Lower leg skin (tissue), 4 donors: ENCODE results near the gene DIP2C. TPM values are rescaled to one million over a fixed set of nuclear protein-coding genes. Genes with fewer than 3 reads are reported as not detected.

ENCODE experiments used
- DNase-seq, 2 donors: peaks; one replicate each; pipeline ENCODE4 v3.0.0-alpha.2; 2019; ENCODE audit warnings: low spot score in 2 of 2
- H3K4me3 ChIP-seq: fragments of 200-600 bp; sonication (generic); 2 replicates; pipeline ENCODE4 v1.5.1; 2017; ENCODE audit warnings: mild to moderate bottlenecking, low read depth; ENCODE audit not compliant: poor library complexity, severe bottlenecking
- POLR2A ChIP-seq, 2 donors: fragments of 450-650 bp; IDR thresholded peaks; one replicate each; pipeline ENCODE4 v1.6.1; 2016 to 2017; ENCODE audit warnings: antibody characterized with exemption in 2 of 2, mild to moderate bottlenecking in 1 of 2, moderate library complexity in 1 of 2
- WGBS, 2 donors: methylation state at CpG; one replicate each; pipeline ENCODE4 v1.1.5; 2018; 5-methylcytosine and 5-hydroxymethylcytosine counted together
- intact Hi-C: fragments of 100-400 bp; cut with DNase I; formaldehyde crosslinking; loops from one replicate; pipeline ENCODE4 v1.15.0; 2023; ENCODE audit warnings: low total_unique reads
- total RNA-seq, 4 donors: library from RNA; depleted of rRNA; stranded (reverse); fragments of >200 nt; gene quantifications; one replicate each; pipeline ENCODE4 v1.1.0, GENCODE V29; 2016
- TF ChIP-seq, protein P1 (sequence below), 3 donors: fragments of 450-650 bp; IDR thresholded peaks; one replicate each; pipeline ENCODE4 v1.5.1; 2016; ENCODE audit warnings: antibody characterized with exemption in 3 of 3, mild to moderate bottlenecking in 3 of 3, moderate library complexity in 2 of 3

DIP2C gene
- total RNA-seq, 4 donors from 2014 or later = 6.2 to 14.7 (median 10.6) TPM

DNA sequence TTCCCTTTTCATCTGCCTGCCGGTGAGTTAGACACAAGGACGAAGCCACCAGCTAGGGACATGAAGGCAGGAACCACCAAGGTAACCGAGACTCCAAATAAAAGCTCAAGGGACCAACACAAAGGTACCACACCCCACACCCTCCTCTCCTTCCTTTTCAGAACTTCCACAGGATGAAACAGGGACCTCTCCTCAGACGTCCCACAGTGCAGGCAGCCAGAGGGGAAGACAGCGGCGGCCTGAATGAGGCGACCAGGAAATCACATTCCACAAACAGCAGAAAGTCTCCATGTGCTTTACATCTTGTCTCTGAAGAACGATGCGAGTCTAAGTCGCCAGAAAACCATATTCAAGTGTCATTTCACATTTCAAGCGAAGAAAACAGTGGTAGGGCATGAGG, 97.8 kb downstream of the DIP2C start:
- DNase-seq = peak in 1 of 2 donors; percentile 43
- intact Hi-C loops = no loop called here
- H3K4me3 ChIP-seq = no peak overlapping the region
- TF ChIP-seq, protein P1, sequence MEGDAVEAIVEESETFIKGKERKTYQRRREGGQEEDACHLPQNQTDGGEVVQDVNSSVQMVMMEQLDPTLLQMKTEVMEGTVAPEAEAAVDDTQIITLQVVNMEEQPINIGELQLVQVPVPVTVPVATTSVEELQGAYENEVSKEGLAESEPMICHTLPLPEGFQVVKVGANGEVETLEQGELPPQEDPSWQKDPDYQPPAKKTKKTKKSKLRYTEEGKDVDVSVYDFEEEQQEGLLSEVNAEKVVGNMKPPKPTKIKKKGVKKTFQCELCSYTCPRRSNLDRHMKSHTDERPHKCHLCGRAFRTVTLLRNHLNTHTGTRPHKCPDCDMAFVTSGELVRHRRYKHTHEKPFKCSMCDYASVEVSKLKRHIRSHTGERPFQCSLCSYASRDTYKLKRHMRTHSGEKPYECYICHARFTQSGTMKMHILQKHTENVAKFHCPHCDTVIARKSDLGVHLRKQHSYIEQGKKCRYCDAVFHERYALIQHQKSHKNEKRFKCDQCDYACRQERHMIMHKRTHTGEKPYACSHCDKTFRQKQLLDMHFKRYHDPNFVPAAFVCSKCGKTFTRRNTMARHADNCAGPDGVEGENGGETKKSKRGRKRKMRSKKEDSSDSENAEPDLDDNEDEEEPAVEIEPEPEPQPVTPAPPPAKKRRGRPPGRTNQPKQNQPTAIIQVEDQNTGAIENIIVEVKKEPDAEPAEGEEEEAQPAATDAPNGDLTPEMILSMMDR (IDR thresholded peaks at IDR 0.05) = no peak
- no peak for TF ChIP-seq POLR2A (IDR thresholded peaks at IDR 0.05)
- WGBS, 2 donors = 69 to 87% methylated on average over 11 of the region's 11 CpGs

DNA sequence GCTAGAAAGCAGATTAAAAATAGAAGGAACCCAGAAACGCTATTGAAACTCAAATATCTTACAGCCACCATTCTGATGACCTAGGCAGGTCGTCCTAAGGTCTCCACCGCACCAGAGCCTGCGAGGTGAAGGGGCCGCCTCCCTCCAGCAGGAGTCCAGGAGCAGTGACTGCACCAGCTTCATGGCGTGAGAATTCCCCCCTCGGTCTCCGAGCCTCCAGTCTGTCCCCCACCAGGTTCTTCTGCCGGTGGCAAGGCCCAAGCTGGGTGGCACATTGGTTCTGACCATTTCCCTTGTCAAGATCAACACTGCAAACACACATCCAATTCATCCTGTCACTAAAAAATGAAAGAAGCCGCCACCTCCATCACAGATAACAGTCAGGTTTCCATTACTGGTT, 98.7 kb downstream of the DIP2C start:
- WGBS, 2 donors = 80 to 92% methylated on average over 10 of the region's 10 CpGs
- intact Hi-C loops = no loop called here

DNA sequence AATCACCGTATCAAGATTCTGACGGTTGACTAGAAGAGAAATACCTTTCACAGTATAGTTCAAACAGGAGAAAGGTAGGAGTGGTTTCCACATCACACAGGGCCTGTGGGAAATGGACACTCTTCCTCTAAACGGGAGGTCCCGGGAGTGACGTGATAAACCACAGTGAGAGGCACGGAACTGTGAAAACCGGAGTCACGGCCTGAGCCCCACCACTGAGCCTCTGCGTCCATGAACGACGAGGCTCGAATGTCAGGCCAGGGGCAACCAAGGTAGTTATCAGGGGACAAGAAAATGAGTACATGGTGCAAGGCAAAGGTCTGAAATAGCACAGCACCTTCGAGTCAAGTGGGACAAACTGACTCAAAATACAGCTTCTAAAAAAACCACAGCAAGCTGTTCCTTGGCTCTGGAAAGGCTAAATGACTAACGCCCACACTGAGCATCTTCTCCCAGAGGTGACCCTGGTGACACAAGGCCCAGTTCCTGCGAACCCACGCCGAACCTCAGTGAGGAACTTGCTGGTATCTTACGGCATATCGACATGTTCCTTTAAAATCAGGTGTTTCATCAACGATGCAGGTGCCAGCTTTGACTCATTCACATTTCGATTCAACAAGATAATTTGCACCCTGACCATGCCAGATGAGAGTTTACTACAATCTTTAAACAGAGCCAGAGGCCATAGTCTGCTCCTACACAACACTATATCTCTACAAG, 99.3 kb downstream of the DIP2C start:
- TF ChIP-seq, protein P1 (IDR thresholded peaks at IDR 0.05) = no peak
- no peak for TF ChIP-seq POLR2A (IDR thresholded peaks at IDR 0.05)
- intact Hi-C loops = no loop called here

More for the DNA sequence above, 98.7 kb downstream of the DIP2C start:
- DNase-seq = peak in 1 of 2 donors; percentile 78
- no peak overlapping the region for H3K4me3 ChIP-seq
- TF ChIP-seq, protein P1 (IDR thresholded peaks at IDR 0.05) = no peak

DNA sequence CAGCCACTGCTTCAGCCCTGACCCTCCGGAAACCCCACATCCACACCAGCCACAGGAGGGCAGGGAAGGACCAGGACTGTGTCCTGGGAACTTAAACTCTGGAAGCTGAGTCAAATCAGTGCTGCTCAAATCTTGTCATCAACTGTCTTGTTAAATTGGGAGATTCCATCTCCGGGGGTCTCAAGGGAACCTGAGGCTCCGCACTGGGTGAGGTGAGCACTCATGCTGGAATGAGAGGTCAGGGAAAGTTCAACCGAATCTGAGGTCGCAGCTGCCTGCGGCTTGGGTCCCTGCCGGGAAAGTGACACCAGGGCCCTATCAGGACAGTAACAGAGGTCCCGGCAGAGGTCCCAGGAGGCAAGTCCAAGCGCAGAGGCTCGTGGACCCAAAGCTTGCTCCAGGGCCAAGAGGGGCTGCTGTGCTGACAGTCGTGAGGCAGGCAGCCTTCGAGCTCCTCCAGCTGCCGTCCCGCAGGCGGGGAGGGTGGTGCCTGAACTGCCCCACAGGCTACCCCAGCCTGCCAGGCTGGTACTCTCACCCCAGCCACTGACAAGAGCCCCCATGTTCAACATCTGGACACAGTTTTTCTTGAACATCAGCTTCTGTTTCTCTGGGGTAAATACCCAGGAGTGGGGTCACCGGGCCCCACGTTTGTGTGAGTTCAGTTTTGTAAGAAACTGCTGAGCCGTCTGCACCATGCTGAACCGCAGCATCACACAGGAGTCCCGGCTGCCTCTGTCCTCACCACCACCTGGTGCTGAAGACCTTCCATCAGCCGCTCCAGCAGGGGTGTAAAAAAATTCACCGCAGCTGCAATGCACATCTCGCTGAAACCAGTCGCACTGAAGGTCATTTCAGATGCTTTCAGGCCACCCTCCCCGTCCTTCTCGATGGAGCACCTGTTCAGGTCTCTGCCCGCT, 101.0 kb downstream of the DIP2C start:
- 80 to 91% methylated on average over 27 of the region's 27 CpGs for WGBS, 2 donors
- intact Hi-C loops = no loop called here
- TF ChIP-seq, protein P1 (IDR thresholded peaks at IDR 0.05) = no peak
- peak in 1 of 2 donors; percentile 83 for DNase-seq
- no peak overlapping the region for H3K4me3 ChIP-seq

More for the DNA sequence above, 99.3 kb downstream of the DIP2C start:
- WGBS, 2 donors = 75 to 83% methylated on average over 21 of the region's 21 CpGs
- no peak overlapping the region for H3K4me3 ChIP-seq
- DNase-seq = peak in 1 of 2 donors; percentile 56

DNA sequence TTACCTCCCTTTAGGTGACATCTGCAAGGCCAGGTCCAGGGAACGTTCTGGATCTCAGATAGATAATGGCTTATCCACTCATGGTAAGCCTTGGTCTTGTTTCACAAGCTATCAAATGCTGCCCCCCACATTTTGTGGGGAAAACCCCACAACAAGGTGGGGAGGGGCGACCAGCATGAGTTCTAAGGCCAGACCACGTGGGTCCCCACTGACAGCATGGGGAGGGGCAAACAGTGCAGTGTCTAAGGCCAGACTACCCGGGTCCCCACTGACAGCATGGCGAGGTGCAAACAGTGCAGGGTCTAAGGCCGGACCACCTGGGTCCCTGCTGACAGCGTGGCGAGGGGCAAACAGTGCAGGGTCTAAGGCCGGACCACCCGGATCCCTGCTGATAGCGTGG, 102.8 kb downstream of the DIP2C start:
- intact Hi-C loops = no loop called here
- DNase-seq = peak in 1 of 2 donors; percentile 69
- H3K4me3 ChIP-seq = no peak overlapping the region
- no peak for TF ChIP-seq POLR2A (IDR thresholded peaks at IDR 0.05)
- TF ChIP-seq, protein P1 (IDR thresholded peaks at IDR 0.05) = no peak
- WGBS, 2 donors = 88 to 91% methylated on average over 9 to 11 of the region's 11 CpGs
